Breast epithelium (tissue), 4 donors: ENCODE results near the gene STEEP1. TPM values are rescaled to one million over a fixed set of nuclear protein-coding genes. Genes with fewer than 3 reads are reported as not detected.
A peak's percentile ranks its signal among the peaks of the same experiment; 100 is the strongest.
"Not testable (repeated sequence)": the region's sequence is repeated elsewhere in the genome, so short reads cannot be mapped to it uniquely, and the experiment has no call there.

Experiments used
- DNase-seq, 2 donors: peaks; one replicate each; pipeline ENCODE4 v3.0.0-alpha.2; 2019; ENCODE audit warnings: low spot score in 2 of 2
- H3K27ac ChIP-seq, 2 donors: fragments of 200-600 bp; sonication (generic) in 1 of 2; one replicate each; pipeline ENCODE4 v1.5.1; 2016 to 2019; ENCODE audit warnings: mild to moderate bottlenecking in 1 of 2
- H3K27me3 ChIP-seq, 2 donors: fragments of 200-600 bp; sonication (generic) in 1 of 2; one replicate each; pipeline versions ENCODE4 v1.5.1 to v1.6.0; 2017 to 2019; ENCODE audit warnings: control low read depth in 1 of 2, mild to moderate bottlenecking in 1 of 2
- H3K36me3 ChIP-seq: fragments of 200-600 bp; one replicate; pipeline ENCODE4 v1.5.1; 2019
- H3K4me1 ChIP-seq, 2 donors: fragments of 200-600 bp; sonication (generic); one replicate each; pipeline ENCODE4 v1.5.1; 2016 to 2019; ENCODE audit warnings: control low read depth in 1 of 2
- H3K4me3 ChIP-seq, 3 donors: fragments of 200-600 bp; sonication (generic); 1 replicate in 2 of 3; 2 replicates in 1 of 3; pipeline ENCODE4 v1.5.1; 2016 to 2019; ENCODE audit warnings: mild to moderate bottlenecking in 3 of 3, moderate library complexity in 2 of 3
- H3K9me3 ChIP-seq, 2 donors: fragments of 200-600 bp; sonication (generic) in 1 of 2; one replicate each; pipeline ENCODE4 v1.5.1; 2016 to 2019; ENCODE audit warnings: control low read depth in 1 of 2
- POLR2A ChIP-seq: fragments of 450-650 bp; IDR thresholded peaks from one replicate; pipeline ENCODE4 v1.6.1; 2016; ENCODE audit warnings: antibody characterized with exemption, mild to moderate bottlenecking, moderate library complexity
- POLR2AphosphoS5 ChIP-seq, 3 donors: sonication (generic); formaldehyde crosslinking; IDR thresholded peaks; one replicate each; pipeline ENCODE4 v1.6.1; 2017; ENCODE audit warnings: antibody characterized with exemption in 3 of 3
- intact Hi-C: fragments of 100-400 bp; cut with DNase I; formaldehyde crosslinking; loops from one replicate; pipeline ENCODE4 v1.15.1; 2023; ENCODE audit warnings: low total_unique reads
- total RNA-seq, 3 donors: library from RNA; depleted of rRNA; stranded (reverse); fragments of >200 nt; gene quantifications; one replicate each; pipeline ENCODE4 v1.1.0, GENCODE V29; 2016
- TF ChIP-seq, protein P1 (sequence below), 3 donors: fragments of 450-650 bp; IDR thresholded peaks; one replicate each; pipeline ENCODE4 v1.5.1; 2016 to 2017; ENCODE audit warnings: antibody characterized with exemption in 3 of 3, mild to moderate bottlenecking in 3 of 3, moderate library complexity in 3 of 3

STEEP1 gene
- total RNA-seq, 3 donors from 2014 or later, result 27.2 to 38.3 (median 32.0) TPM

DNA sequence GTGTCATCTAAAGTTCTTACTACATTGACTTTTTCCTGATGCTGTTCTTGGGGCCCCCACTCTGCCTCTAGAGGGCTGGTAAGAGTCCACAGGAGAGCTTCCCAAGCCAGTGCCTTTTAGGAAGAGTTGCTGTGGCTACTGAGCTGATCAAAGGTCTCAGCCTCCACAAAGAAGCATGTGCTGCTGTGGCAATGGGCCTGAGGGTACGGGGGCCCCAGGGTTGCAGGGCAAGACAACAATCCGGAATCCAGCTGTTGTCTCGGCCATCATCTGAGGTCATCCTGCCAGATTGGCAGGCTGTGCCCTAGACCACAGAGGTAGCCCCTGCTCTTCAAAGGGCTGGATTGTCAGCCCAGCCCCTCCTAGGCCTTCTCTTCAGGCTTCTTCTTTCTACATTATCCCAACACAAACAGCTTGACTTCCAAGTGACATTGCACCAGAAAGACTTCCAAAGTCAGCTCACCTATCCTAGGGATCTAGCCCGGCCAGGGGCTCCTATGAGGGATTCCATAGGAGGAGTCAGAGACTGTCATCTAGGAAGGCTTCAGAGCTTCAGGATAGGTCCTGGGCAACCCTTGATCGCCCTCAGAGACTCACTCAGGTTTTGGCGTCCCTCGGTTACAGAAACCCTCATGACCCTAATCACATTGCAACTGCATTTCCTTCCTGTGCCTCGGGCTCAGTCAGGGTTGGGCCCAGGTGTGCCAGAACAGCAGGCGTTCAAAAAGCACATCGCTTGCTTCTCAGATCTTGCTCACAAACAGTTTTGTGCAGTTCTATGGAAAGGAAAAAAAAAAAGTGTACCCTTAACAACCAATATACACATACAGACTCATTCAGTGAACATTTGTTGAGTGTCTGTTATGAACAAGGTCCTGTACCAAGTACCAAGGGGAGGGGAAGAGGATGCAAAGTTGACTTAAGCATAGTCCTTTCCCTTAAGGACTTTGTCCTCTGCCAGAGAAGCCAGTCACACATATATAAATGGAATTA, 69.2 kb downstream of the STEEP1 start:
- intact Hi-C loops, result no loop called here
- Histone ChIP-seq H3K4me1 (no peaks in the 10 kb centered on the region), H3K9me3 (no peaks in the 10 kb centered on the region), H3K4me3 (no peak overlapping the region), H3K27me3 (peaks cover 0 to 6% of the 10 kb centered on the region in 2 donors), H3K36me3 (no peaks in the 10 kb centered on the region), H3K27ac (no peak overlapping the region)
- TF ChIP-seq POLR2A, result no peak
- no peak for TF ChIP-seq POLR2AphosphoS5 (IDR thresholded peaks at IDR 0.05)
- TF ChIP-seq, protein P1, sequence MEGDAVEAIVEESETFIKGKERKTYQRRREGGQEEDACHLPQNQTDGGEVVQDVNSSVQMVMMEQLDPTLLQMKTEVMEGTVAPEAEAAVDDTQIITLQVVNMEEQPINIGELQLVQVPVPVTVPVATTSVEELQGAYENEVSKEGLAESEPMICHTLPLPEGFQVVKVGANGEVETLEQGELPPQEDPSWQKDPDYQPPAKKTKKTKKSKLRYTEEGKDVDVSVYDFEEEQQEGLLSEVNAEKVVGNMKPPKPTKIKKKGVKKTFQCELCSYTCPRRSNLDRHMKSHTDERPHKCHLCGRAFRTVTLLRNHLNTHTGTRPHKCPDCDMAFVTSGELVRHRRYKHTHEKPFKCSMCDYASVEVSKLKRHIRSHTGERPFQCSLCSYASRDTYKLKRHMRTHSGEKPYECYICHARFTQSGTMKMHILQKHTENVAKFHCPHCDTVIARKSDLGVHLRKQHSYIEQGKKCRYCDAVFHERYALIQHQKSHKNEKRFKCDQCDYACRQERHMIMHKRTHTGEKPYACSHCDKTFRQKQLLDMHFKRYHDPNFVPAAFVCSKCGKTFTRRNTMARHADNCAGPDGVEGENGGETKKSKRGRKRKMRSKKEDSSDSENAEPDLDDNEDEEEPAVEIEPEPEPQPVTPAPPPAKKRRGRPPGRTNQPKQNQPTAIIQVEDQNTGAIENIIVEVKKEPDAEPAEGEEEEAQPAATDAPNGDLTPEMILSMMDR (IDR thresholded peaks at IDR 0.05), result no peak
- DNase-seq, result no peak

DNA sequence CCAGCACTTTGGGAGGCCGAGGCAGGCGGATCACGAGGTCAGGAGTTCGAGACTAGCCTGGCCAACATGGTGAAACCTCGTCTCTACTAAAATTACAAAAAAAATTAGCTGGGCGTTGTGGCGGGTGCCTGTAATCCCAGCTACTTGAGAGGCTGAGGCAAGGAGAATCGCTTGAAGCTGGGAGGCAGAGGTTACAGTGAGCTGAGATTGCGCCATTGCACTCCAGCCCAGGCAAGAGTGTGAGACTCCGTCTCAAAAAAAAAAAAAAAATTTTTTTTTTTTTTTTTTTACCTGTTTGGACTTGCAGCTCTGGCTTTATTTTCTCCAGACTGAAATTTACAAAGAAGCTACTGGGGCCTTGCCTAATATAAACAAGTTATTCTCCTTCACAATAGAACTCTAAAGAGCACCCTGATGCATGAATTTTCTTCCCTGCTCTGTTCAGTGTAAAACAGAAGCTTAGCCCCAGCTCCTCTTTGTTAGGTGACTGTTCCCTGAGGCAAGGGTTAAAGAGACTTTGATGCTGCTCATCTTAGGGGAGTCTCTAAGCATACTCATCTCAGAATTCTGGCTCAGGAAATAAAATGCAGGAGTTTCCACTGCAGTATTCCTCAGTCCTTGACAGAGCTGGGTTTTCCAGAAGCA, 71.2 kb downstream of the STEEP1 start:
- H3K4me1 ChIP-seq, DNase-seq, intact Hi-C loops, H3K9me3 ChIP-seq, H3K4me3 ChIP-seq, H3K36me3 ChIP-seq, H3K27me3 ChIP-seq: not testable (repeated sequence)
- peak overlapping the region in 1 of 2 donors; percentile 36 for H3K27ac ChIP-seq

DNA sequence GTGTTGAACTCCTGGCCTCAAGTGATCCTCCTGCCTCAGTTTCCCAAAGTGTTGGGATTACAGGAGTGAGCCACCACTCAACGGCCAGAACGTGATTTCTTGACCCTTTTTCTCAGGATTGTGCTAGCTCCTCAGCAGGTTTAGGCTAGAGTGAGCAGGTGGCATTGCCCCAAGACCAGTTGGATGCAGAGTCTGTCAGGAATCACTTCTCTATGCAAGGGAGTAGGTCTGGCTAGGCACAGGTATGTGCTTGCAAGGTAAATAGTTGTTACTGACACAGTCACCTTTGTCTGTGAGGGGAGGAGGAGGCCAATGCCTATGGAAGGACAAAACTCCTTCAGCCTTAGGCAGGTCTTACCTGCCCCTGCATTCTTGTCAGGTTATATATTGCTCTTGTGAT, 72.7 kb downstream of the STEEP1 start:
- Histone ChIP-seq H3K27me3 (peaks cover 0 to 6% of the 10 kb centered on the region in 2 donors), H3K4me1 (no peaks in the 10 kb centered on the region), H3K4me3 (no peak overlapping the region), H3K27ac (no peak overlapping the region), H3K36me3 (no peaks in the 10 kb centered on the region), H3K9me3 (no peaks in the 10 kb centered on the region)
- DNase-seq, result no peak
- intact Hi-C loops, result no loop called here
- TF ChIP-seq, protein P1 (IDR thresholded peaks at IDR 0.05), result no peak
- TF ChIP-seq POLR2AphosphoS5 (IDR thresholded peaks at IDR 0.05), result no peak
- no peak for TF ChIP-seq POLR2A

DNA sequence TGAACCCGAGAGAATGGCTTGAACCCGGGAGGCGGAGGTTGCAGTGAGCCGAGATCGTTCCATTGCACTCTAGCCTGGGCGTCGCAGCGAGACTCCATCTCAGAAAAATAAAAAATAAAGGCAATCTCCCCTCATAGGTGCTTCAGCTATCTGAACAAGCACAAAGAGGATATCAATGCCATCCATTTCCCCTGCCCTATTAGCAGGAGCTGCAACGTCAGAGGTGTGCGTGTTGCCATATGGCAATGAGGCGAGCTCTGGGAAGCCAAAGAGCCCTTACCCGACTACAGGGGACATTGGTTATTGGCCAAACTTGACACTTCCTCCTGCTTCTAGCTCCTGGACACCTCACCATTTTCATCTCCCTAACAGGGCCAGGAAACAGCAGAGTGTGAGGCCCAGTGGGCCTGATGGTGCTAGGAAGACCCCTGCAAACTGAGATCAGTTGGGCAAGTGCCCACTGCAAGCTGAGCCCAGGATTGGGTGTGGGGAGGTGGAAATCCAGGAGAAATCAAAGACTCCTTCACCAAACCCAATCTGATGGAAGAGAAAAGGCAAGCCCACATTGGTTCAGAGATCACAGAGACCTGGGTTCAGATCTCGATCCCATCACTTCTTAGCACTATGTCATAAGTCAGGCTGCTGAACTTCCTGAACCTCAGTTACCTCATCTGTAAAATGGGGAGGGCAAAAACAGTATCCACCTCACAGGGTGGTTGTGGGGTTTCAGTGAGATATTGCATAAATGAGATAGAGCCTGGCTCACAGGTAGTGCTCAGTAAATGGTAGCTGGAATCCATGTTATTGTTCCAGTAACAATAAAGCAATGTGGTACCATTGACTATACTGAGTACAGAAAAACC, 75.8 kb downstream of the STEEP1 start:
- Histone ChIP-seq H3K4me3 (no peak overlapping the region), H3K27ac (no peak overlapping the region), H3K9me3 (no peaks in the 10 kb centered on the region), H3K36me3 (no peaks in the 10 kb centered on the region), H3K4me1 (no peaks in the 10 kb centered on the region), H3K27me3 (no peaks in the 10 kb centered on the region)
- DNase-seq, result no peak
- no peak for TF ChIP-seq POLR2A
- TF ChIP-seq POLR2AphosphoS5 (IDR thresholded peaks at IDR 0.05), result no peak
- TF ChIP-seq, protein P1 (IDR thresholded peaks at IDR 0.05), result no peak
- intact Hi-C loops, result no loop called here

GRCh38 chrX:119488749-119489148, 76.5 kb downstream of the STEEP1 start:
- Histone ChIP-seq H3K27me3 (no peaks in the 10 kb centered on the region), H3K36me3 (no peaks in the 10 kb centered on the region), H3K4me3 (no peak overlapping the region), H3K27ac (no peak overlapping the region), H3K9me3 (no peaks in the 10 kb centered on the region), H3K4me1 (no peaks in the 10 kb centered on the region)
- peak in 1 of 2 donors; percentile 41 for DNase-seq
- TF ChIP-seq, protein P1 (IDR thresholded peaks at IDR 0.05), result peak in 2 of 3 donors; percentile 35 to 42
- no peak for TF ChIP-seq POLR2AphosphoS5 (IDR thresholded peaks at IDR 0.05)
- TF ChIP-seq POLR2A, result no peak
- intact Hi-C loops, result no loop called here
